Left lobe of liver (tissue), 2 donors: ENCODE data around the gene COPS2. TPM values are rescaled to one million over a fixed set of nuclear protein-coding genes. Genes with fewer than 3 reads are reported as not detected.
"Not testable (repeated sequence)": the region's sequence is repeated elsewhere in the genome, so short reads cannot be mapped to it uniquely, and the experiment has no call there.

ENCODE experiments used
- ATAC-seq: fragments of 200-7000 bp; cut with Tn5 transposase; one replicate; pipeline ENCODE4 v1.9.1; 2020; ENCODE audit warnings: mild to moderate bottlenecking, moderate library complexity
- DNase-seq: peaks from one replicate; pipeline ENCODE4 v3.0.0-alpha.2; 2020; ENCODE audit warnings: low spot score
- total RNA-seq: library from RNA; stranded (reverse); gene quantifications from one replicate; pipeline ENCODE4 v1.2.1, GENCODE V29; 2021
- donor health status: DM: no; HTN: no; CAD: no; lungs with moderate emphysema.
- donor health status: DM: no; HTN: yes; CAD: no.

The COPS2 gene
- total RNA-seq, result 23.5 TPM

DNA sequence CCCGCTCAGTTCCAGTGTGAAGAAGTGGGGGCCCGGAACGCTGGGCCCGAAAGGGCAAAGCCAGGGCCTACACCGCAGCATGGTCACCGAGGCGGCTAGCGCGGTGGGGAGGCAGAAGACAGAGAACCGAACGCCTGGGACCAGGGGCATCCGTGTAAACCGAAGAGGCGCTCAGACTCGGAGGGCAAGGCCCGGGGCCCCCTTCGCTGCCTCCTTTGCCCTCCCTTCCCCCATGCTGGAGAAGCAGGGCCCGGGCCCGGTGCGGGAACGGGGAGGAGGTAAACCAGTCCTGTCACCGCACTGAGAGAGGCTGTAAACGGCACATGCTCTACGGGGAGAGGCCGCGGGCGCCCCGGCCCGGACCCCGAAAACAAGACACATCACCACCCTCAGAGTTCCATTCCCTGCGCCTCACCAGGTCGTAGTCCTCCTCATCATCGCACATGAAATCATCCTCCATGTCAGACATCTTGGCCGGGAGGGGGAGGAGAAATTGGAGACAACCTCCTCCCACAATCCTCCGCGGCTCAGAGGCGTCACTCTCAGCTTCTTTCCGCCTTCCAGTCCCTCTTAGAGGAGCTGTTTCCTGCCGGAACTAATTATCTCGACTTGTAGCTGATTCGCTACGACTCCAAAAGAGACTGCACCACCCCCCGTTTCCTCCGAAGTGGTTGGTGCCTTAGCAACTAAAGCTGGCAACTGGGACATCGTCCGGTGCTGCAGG lies at the start of gene COPS2:
COPS2 (minus strand) TSS at position 490 of the 724 bp plus-strand sequence; CDS start at position 469, 21 bp downstream.
- DNase-seq, result peak; percentile 95
- ATAC-seq, result peak; percentile 98

DNA sequence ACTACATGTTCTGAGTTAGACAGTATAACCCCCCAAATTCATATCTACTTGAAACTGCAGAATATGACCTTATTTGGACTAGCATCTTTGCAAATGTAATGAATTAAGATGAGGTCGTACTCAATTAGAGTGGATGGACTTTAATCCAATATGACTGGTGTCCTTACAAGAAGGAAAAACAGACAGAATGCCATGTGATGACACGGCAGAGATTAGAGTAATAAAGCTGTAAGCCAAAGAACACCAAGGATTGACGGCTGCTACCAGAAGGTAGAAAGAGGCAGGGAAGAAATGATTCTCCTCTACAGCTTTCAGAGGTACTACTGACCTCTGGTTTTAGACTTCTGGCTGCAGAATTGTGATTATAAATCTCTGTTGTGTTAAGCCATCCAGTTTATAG lies 44.9 kb upstream of the COPS2 start:
- no peak for DNase-seq
- ATAC-seq, result no peak

GRCh38 chr15:49199666-49200065 lies 44.3 kb upstream of the COPS2 start:
- ATAC-seq, result no peak
- DNase-seq, result no peak

DNA sequence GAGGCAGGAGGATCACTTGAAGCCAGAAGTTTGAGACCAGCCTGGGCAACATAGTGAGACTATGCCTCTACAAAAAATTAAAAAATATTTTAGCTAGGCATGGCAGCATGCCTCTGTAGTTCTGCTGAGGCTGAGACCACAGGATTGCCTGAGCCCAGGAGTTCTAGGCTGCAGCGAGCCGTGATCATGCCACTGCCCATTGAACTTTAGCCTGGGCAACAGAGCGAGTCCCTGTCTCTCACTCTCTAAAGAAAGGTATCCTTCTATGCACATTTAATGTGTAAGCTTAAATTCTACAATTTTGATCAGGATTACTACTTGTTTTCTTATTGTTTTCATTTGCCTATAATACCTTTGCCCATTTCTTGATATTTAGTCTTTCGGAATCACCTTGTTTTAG lies 41.5 kb upstream of the COPS2 start:
- DNase-seq, result no peak
- peak; percentile 98 for ATAC-seq

DNA sequence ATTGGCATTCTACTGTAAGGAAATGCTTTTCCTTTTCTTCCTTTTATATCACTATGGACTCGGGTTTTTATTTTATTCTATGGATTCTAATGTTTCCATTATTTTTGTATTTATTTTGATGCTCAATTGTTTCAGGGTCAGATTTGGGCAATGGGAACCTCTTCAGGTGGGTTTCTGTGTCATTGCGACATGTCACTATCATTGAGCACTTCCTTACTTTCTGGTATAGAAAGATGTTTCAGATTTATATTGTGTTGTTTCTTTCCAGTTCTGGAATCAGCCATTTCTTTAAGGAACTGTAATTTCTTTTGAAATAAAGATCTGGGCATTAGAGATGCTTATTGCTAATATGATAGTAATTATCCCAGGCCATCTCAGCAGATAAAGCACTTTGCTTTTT lies 36.5 kb upstream of the COPS2 start:
- no peak for ATAC-seq
- no peak for DNase-seq

GRCh38 chr15:49190586-49190985 lies 35.2 kb upstream of the COPS2 start:
- DNase-seq (no peak), ATAC-seq (no peak)

- ATAC-seq, result no peak
Observed at GRCh38 chr15:49189631-49190030, 34.2 kb upstream of the COPS2 start.

GRCh38 chr15:49188933-49189332 lies 33.5 kb upstream of the COPS2 start:
- DNase-seq (no peak), ATAC-seq (no peak)

More at GRCh38 chr15:49189631-49190030, 34.2 kb upstream of the COPS2 start:
- DNase-seq, result no peak

- ATAC-seq, result no peak
- DNase-seq, result no peak
Observed at GRCh38 chr15:49187549-49188245, 32.3 kb upstream of the COPS2 start.

DNA sequence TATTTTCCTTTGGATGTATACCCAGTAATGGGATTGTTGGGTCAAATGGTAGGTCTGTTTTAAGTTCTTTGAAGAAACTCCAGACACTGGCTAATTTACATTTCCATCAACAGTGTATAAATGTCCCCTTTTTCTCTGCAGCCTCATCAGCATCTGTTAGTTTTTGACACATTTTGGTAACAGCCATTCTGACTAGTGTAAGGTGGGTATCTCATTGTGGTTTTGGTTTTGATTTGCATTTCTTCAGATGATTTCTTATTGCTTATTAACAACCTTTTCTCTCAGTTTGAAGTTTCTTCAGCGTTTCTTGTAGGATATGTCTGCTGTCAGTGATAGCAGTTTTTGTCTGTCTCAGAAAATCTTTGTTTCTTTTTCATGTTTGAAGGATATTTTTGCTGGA lies 30.1 kb upstream of the COPS2 start:
- DNase-seq (no peak), ATAC-seq (no peak)

- not testable (repeated sequence) for DNase-seq, ATAC-seq
Observed at GRCh38 chr15:49183741-49184140, 28.3 kb upstream of the COPS2 start.

DNA sequence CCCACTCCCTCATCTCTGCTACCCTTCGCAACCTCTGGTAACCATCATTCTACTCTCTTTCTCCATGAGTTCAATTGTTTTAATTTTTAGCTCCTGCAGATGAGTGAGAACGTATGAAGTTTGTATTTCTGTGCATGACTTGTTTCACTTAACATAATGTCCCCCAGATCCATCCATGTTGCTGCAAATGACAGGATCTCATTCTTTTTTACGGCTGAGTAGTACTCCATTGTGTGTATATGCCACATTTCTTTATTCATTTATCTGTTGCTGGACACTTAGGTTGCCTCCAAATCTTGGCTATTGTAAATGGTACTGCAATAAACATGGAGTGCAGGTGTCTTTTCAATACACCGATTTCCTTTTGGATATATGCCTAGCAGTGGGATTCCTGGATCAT lies 26.7 kb upstream of the COPS2 start:
- no peak for ATAC-seq
- no peak for DNase-seq

DNA sequence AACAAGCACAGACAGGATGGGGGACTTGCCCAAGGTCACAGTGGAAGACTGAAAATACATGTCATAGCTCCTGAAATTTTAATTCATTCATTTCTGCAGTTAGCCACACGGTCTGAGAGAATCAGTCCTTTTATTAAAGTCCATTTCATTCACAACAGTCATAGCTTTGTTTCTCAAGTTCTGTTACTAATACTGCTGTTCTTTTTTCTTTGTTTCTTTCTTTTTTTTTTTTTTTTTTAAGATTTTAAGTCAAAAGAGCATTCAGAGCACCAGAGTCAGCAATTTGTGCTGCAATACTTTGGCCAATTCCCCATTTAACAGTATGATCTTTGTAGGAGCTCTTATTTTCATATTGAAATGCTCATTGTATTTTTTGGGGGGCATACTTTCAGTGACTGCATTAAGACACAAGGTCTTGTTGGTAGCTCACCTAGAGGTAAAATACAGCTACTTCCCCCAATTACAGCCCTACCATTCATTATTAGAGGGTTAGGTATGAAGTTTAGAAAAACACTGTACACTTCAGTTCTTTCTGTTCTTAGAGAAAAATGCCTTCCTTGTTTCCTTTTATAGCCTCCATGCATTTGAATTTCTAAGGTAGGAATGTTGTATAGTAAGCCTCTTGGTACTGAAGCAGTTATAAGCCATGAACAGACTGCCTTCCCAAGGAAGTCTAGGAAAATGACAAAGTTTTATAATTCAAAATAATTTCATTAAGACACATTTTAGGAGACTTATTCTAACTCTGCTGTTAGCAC lies 24.2 kb upstream of the COPS2 start:
- DNase-seq, result no peak

GRCh38 chr15:49178497-49178896 lies 23.1 kb upstream of the COPS2 start:
- ATAC-seq (no peak), DNase-seq (no peak)

More for the DNA sequence above, 24.2 kb upstream of the COPS2 start:
- ATAC-seq, result no peak

- DNase-seq, result not testable (repeated sequence)
- ATAC-seq, result peak; percentile 60
Observed at GRCh38 chr15:49175582-49176397, 20.4 kb upstream of the COPS2 start.

DNA sequence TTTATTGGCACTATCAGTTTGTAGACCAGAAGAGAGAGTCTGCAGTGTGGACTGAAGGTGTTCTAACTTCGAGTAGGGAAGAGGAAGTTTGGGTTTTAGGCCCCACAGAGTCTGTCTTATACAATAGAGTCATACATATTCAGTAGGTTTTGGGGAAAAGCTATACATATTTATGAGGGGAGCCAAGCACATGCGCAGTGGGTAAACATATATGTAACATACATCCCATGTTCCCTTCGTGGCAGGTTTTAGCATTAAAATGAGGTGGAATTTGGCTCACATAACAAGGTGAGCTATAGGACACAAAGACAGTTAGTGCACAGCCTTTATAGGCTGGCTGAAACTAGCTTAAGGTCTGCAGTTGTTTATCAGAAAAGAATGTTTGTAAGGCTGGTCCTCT lies 19.5 kb upstream of the COPS2 start:
- DNase-seq (no peak), ATAC-seq (no peak)

DNA sequence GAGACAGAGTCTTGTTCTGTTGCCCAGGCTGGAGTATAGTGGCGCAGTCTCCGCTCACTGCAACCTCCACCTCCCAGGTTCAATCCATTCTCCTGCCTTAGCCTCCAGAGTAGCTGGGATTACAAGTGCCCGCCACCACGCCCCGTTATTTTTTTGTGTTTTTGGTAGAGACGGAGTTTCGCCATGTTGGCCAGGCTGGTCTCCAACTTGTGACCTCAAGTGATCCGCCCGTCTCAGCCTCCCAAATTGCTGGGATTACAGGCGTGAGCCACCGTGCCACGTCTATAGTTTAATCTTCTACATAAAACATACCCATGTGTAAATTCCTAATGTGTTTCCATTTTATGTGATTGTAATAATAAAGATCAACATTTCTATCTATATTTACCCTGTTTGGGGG lies 16.4 kb upstream of the COPS2 start:
- DNase-seq (no peak), ATAC-seq (no peak)

DNA sequence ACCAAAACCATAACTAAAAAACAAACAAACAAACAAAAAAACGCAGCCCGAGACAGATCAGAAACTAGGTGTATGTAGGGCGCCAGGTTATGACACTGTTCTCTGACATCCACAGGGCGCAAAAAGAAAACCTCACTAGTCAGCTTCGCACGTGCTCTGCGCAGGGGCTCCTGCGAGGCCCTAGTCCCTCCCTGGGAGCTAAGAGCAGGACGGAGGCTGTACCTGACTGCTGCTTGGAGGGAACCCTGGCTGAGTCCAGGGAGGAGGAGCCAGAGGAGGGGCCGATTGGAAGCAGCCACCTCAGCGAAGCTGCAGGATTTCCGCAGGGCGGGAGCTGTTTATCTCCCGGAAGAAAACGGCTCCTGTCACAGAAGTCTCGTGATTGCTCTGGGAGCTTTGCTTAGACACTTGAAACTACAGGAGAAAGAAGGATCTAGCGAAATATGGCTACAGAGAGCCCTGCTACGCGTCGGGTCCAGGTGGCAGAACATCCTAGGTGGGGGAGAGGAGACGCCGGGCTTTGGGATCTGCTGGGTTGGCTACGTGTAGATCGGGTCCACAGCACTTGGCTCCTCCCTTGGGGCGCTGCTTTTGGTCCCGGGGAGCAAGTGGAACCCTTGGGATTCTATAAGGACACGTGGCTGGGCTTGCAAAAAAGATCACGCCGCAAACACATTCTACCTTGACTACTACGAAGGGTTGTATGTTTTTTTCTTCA lies 14.6 kb upstream of the COPS2 start, which contains the start of gene GALK2:
GALK2 (plus strand) TSS at position 368 of the 718 bp plus-strand sequence; CDS start at position 444, 76 bp downstream.
- peak; percentile 91 for DNase-seq
- ATAC-seq, result peak; percentile 99

DNA sequence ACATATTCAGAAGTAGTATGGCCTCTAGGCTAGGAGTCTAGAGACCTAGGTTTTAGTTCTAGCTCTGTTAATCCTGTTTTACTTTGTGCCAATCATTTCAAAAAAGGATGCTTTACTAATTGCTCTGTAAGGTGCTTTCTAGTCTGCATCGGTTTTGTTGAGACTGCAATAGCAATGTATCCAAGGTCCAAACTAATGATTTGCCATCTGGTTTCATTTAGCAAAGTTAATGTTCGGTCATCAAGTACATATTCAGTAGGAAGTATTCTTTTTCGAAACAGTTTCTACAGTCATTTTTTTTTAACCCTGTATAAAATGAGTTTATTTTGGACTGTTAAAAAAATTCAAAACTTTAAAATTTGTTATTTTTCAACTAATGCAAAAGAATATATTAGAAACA lies 12.6 kb upstream of the COPS2 start:
- DNase-seq (no peak), ATAC-seq (no peak)

DNA sequence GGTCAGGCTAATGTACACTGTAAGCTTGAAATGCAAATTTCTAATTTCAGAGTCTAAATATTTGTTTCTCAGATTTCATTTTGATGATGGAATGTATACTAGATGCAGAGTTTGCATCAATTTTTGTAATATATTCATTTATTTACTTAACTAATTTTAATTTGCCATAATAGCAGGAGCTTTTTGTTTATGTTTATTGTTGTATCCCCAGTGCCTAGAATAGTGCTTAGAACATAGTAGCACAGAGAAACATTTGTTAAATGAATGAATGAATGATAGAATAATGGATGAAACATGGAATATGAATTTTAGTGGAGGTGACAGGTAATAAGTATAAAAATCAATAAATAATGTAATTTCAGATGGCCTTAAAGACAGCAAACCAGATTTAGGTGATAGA lies 9.5 kb upstream of the COPS2 start:
- no peak for DNase-seq
- no peak for ATAC-seq
